ENCODE data around the gene BCL7A. TPM values are rescaled to one million over a fixed set of nuclear protein-coding genes. Genes with fewer than 3 reads are reported as not detected.

BCL7A gene
- total and polyA plus RNA-seq, 4 donors: 3.5 to 8.3 (median 4.9) TPM

GRCh38 chr12:122107261-122107660 lies 85.6 kb downstream of the BCL7A start:
- Histone ChIP-seq H3K4me3 (ENCODE audit: low read depth in 1 of 3, low read length in 3 of 3) (no peak overlapping the region), H3K9ac (ENCODE audit: low read depth in 1 of 2, low read length in 2 of 2) (no peak overlapping the region), H3K9me3 (ENCODE audit: control insufficient read depth in 4 of 4, low read length in 3 of 4) (no peaks in the 10 kb centered on the region), H3K4me1 (ENCODE audit: control insufficient read depth in 4 of 4, insufficient read depth in 4 of 4, low read length in 3 of 4) (peaks cover 0 to 17% (median 4%) of the 10 kb centered on the region in 4 donors), H3K27me3 (ENCODE audit: control insufficient read depth in 4 of 4, insufficient read depth in 4 of 4, low read length in 3 of 4) (no peaks in the 10 kb centered on the region), H3K27ac (ENCODE audit: low read depth in 1 of 2, low read length in 2 of 2) (no peak overlapping the region), H3K36me3 (ENCODE audit: control insufficient read depth in 4 of 4, insufficient read depth in 3 of 4, low read depth in 1 of 4, low read length in 3 of 4) (no peaks in the 10 kb centered on the region)
- no peak for DNase-seq (ENCODE audit: low spot score)
- 87% methylated on average over 6 of the region's 6 CpGs for WGBS
- TF ChIP-seq FOXA2 (IDR thresholded peaks at IDR 0.05) (no peak), MAX (IDR thresholded peaks at IDR 0.05) (no peak), SP1 (IDR thresholded peaks at IDR 0.05) (no peak), JUND (IDR thresholded peaks at IDR 0.05) (no peak), NR2F2 (IDR thresholded peaks at IDR 0.05) (no peak), GABPA (IDR thresholded peaks at IDR 0.05 in 1 of 2, conservative IDR thresholded peaks at IDR 0.05 in 1 of 2) (no peak)

- Histone ChIP-seq H3K4me1 (ENCODE audit: control insufficient read depth in 4 of 4, insufficient read depth in 4 of 4, low read length in 3 of 4) (peaks cover 7 to 15% (median 12%) of the 10 kb centered on the region in 4 donors), H3K9me3 (ENCODE audit: control insufficient read depth in 4 of 4, low read length in 3 of 4) (no peaks in the 10 kb centered on the region), H3K27me3 (ENCODE audit: control insufficient read depth in 4 of 4, insufficient read depth in 4 of 4, low read length in 3 of 4) (no peaks in the 10 kb centered on the region), H3K36me3 (ENCODE audit: control insufficient read depth in 4 of 4, insufficient read depth in 3 of 4, low read depth in 1 of 4, low read length in 3 of 4) (no peaks in the 10 kb centered on the region), H3K4me3 (ENCODE audit: low read depth in 1 of 3, low read length in 3 of 3) (no peak overlapping the region), H3K27ac (ENCODE audit: low read depth in 1 of 2, low read length in 2 of 2) (no peak overlapping the region), H3K9ac (ENCODE audit: low read depth in 1 of 2, low read length in 2 of 2) (no peak overlapping the region)
- 75% methylated on average over 2 of the region's 2 CpGs for WGBS
- TF ChIP-seq HNF4A (conservative IDR thresholded peaks at IDR 0.05) (no peak), FOXA2 (IDR thresholded peaks at IDR 0.05) (no peak), NR2F2 (IDR thresholded peaks at IDR 0.05) (no peak), YY1 (IDR thresholded peaks at IDR 0.05) (no peak)
- no peak for DNase-seq (ENCODE audit: low spot score)
Measured at GRCh38 chr12:122111089-122111641, 89.5 kb downstream of the BCL7A start.

Other genes starting within 250 kb of the BCL7A start
- gene RHOF, start 228.2 kb upstream of the BCL7A start, total RNA-seq: 1 to 10 TPM; 5.9 to 7.0 TPM
- gene RHOF, start 228.2 kb upstream of the BCL7A start, polyA plus RNA-seq: 1 to 10 TPM in 1 of 2 donors, under 1 TPM in 1; 0.97 to 1.1 TPM
- 1 to 10 TPM; 4.3 to 7.9 TPM for gene SETD1B, start 217.9 kb upstream of the BCL7A start, total RNA-seq
- 1 to 10 TPM; 1.8 to 5.8 TPM for gene SETD1B, start 217.9 kb upstream of the BCL7A start, polyA plus RNA-seq
- 100 to 1,000 TPM in 1 of 2 donors, 10 to 100 TPM in 1; 31.3 to 620 TPM for gene HPD, start 163.0 kb upstream of the BCL7A start, total RNA-seq
- gene HPD, start 163.0 kb upstream of the BCL7A start, polyA plus RNA-seq: 100 to 1,000 TPM; 397 to 812 TPM
- gene PSMD9, start 133.1 kb upstream of the BCL7A start, total RNA-seq: 10 to 100 TPM; 39.0 to 52.3 TPM
- 10 to 100 TPM; 50.1 to 57.6 TPM for gene PSMD9, start 133.1 kb upstream of the BCL7A start, polyA plus RNA-seq
- gene CFAP251, start 103.3 kb upstream of the BCL7A start, total RNA-seq: 1 to 10 TPM; 1.6 to 4.0 TPM
- gene CFAP251, start 103.3 kb upstream of the BCL7A start, polyA plus RNA-seq: 1 to 10 TPM; 1.8 to 2.1 TPM
- 10 to 100 TPM; 10.6 to 19.5 TPM for gene MLXIP, start 56.9 kb downstream of the BCL7A start, total RNA-seq
- 10 to 100 TPM; 10.6 to 11.4 TPM for gene MLXIP, start 56.9 kb downstream of the BCL7A start, polyA plus RNA-seq
- gene IL31, start 152.3 kb downstream of the BCL7A start, total RNA-seq: not detected
- gene IL31, start 152.3 kb downstream of the BCL7A start, polyA plus RNA-seq: not detected
- under 1 TPM in 1 of 2 donors, not detected in 1; 0.67 TPM for gene LRRC43, start 161.2 kb downstream of the BCL7A start, total RNA-seq
- gene LRRC43, start 161.2 kb downstream of the BCL7A start, polyA plus RNA-seq: under 1 TPM; 0.03 to 0.13 TPM
- gene B3GNT4, start 181.8 kb downstream of the BCL7A start, total RNA-seq: not detected
- gene B3GNT4, start 181.8 kb downstream of the BCL7A start, polyA plus RNA-seq: under 1 TPM; 0.14 to 0.43 TPM
- gene DIABLO, start 204.2 kb downstream of the BCL7A start, total RNA-seq: 10 to 100 TPM; 20.4 to 27.4 TPM
- 10 to 100 TPM; 29.5 to 34.4 TPM for gene DIABLO, start 204.2 kb downstream of the BCL7A start, polyA plus RNA-seq
- gene VPS33A, start 244.6 kb downstream of the BCL7A start, total RNA-seq: 10 to 100 TPM; 12.2 to 14.9 TPM
- 1 to 10 TPM; 6.4 to 7.8 TPM for gene VPS33A, start 244.6 kb downstream of the BCL7A start, polyA plus RNA-seq